Nephron (organoid): Measurements from ENCODE around the gene MRFAP1L1.
"Not testable (repeated sequence)": the region's sequence is repeated elsewhere in the genome, so short reads cannot be mapped to it uniquely, and the experiment has no call there.

Source experiments
- H3K27ac Mint-ChIP-seq, 3 experiments: 2 replicates each; pipeline ENCODE4 v1.8.0; 2020; ENCODE audit warnings: mixed read lengths in 3 of 3, mild to moderate bottlenecking in 2 of 3, moderate library complexity in 1 of 3
- H3K27me3 Mint-ChIP-seq: 2 replicates; pipeline ENCODE4 v1.8.0; 2021; ENCODE audit warnings: low read depth, mild to moderate bottlenecking, moderate library complexity, mixed read lengths
- H3K36me3 Mint-ChIP-seq: 2 replicates; pipeline ENCODE4 v1.8.0; 2020; ENCODE audit warnings: low read depth, mixed read lengths
- H3K4me1 Mint-ChIP-seq: 2 replicates; pipeline ENCODE4 v1.8.0; 2020; ENCODE audit warnings: mixed read lengths
- H3K4me3 Mint-ChIP-seq, 3 experiments: 2 replicates each; pipeline ENCODE4 v1.8.0; 2020; ENCODE audit warnings: mild to moderate bottlenecking in 3 of 3, mixed read lengths in 3 of 3, moderate library complexity in 2 of 3
- H3K9me3 Mint-ChIP-seq: 2 replicates; pipeline ENCODE4 v1.8.0; 2020; ENCODE audit warnings: mixed read lengths
- TF ChIP-seq, protein P1 (sequence below), 3 experiments: fragments of 200-600 bp; sonication (generic); IDR thresholded peaks; one replicate each; pipeline ENCODE4 v1.5.0; 2021; ENCODE audit warnings: antibody characterized with exemption in 3 of 3; ENCODE audit not compliant: unreplicated experiment in 3 of 3

MRFAP1L1 gene

DNA sequence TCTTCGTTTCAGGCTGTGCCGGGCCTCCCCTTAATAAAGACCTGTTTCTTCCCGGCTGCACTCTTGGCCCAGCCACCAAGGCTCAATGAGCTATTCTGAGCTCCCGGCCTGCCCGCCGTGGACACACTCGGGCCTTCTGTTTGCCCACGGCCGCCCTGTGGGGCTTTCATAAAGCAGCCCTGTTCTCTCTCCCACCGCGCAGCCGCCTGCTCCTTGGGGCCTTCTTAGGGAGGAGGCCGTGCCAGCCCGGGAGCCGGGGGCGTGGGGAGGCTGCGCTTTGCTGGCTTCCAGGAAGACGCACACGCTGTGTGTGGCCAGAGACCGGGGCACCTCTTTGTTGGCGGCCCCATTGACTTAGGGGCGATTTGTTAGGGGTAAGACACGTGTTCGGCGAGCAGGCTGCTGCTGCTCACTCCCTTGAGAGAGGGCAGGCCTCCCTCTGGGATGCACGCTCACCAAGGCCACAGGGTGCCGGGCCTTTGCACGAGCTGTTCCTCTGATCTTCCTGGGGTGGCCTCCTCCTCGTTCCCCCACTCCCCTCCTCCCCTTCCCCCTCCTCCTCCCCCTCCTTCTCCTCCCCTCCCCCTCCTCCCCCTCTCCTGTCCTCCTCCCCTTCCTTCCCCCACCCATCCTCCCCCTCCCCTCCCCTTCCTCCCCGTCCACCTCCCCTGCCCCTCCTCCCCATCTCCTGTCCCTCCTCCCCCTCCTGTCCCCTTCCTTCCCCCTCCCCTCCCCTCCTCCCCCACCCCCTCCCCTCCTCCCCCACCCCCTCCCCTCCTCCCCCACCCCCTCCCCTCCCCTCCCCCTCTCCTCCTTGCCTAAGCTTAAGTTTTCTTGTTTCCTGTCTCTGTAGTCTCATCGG lies 17.6 kb upstream of the MRFAP1L1 start:
- no peaks in the 10 kb centered on the region for H3K36me3 Mint-ChIP-seq
- peak overlapping the region; percentile 65 to 80 (median 71) for H3K27ac Mint-ChIP-seq
- TF ChIP-seq, protein P1, sequence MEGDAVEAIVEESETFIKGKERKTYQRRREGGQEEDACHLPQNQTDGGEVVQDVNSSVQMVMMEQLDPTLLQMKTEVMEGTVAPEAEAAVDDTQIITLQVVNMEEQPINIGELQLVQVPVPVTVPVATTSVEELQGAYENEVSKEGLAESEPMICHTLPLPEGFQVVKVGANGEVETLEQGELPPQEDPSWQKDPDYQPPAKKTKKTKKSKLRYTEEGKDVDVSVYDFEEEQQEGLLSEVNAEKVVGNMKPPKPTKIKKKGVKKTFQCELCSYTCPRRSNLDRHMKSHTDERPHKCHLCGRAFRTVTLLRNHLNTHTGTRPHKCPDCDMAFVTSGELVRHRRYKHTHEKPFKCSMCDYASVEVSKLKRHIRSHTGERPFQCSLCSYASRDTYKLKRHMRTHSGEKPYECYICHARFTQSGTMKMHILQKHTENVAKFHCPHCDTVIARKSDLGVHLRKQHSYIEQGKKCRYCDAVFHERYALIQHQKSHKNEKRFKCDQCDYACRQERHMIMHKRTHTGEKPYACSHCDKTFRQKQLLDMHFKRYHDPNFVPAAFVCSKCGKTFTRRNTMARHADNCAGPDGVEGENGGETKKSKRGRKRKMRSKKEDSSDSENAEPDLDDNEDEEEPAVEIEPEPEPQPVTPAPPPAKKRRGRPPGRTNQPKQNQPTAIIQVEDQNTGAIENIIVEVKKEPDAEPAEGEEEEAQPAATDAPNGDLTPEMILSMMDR (IDR thresholded peaks at IDR 0.05; ENCODE audit: unreplicated experiment in 3 of 3) = no peak
- peaks cover 4% of the 10 kb centered on the region for H3K27me3 Mint-ChIP-seq
- H3K9me3 Mint-ChIP-seq = no peaks in the 10 kb centered on the region
- H3K4me1 Mint-ChIP-seq = peaks cover 15% of the 10 kb centered on the region
- peak overlapping the region in 2 of 3 experiments; percentile 34 to 37 for H3K4me3 Mint-ChIP-seq

DNA sequence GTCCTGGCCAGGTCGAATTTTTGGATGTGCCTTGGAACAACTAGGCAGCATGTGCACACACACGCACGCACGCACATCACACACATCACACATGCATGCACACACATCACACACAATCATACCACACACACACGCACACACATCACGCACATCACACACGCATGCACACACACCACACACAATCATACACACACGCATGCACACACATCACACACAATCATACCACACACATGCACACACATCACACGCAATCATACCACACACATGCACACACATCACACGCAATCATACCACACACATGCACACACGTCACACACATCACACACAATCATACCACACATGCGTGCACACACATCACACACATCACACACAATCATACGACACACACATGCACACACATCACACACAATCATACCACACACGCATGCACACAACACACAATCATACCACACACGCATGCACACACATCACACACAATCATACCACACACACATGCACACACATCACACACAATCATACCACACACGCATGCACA lies 15.8 kb upstream of the MRFAP1L1 start:
- not testable (repeated sequence) for H3K36me3 Mint-ChIP-seq, H3K27ac Mint-ChIP-seq, H3K9me3 Mint-ChIP-seq, H3K27me3 Mint-ChIP-seq, H3K4me3 Mint-ChIP-seq
- H3K4me1 Mint-ChIP-seq = peaks cover 15% of the 10 kb centered on the region

DNA sequence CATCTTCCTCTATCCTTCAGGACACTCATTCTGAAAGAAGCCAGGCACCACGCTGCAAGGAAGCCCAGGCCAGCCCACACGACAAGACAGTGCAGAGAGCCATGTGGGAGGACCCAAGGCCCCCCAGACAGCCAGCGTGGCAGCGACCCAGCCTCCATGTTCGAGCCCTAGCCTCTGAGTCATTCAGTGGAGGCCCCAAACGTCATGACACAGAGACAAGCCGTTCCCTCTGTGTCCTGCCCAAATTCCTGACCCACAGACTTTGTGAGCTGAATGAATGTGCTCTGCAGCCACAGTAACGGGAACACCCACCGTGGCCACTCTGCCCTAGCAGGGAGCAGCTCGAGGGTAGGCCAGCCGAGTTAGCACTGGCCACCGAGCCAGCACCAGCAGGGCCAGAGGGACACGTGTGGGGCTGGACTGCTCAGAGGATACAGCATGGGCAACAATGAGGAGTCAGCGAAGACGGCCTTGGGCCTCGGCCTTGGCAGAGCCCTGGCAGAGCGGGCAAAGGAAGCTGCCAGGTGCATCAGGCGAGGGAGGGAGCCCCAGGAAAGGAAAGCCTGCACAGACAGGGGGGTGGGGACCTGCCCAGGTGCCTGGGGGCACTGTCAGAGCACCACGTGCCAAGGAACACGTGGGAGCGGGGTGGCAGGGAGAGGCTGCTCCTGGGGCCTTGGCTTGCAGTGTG lies 14.9 kb upstream of the MRFAP1L1 start:
- Mint-ChIP-seq H3K36me3 (no peaks in the 10 kb centered on the region), H3K9me3 (no peaks in the 10 kb centered on the region), H3K4me3 (no peak overlapping the region), H3K4me1 (peaks cover 15% of the 10 kb centered on the region), H3K27me3 (peaks cover 4% of the 10 kb centered on the region), H3K27ac (peak overlapping the region in 2 of 3 experiments; percentile 18 to 24)
- TF ChIP-seq, protein P1 (IDR thresholded peaks at IDR 0.05; ENCODE audit: unreplicated experiment in 3 of 3) = no peak

DNA sequence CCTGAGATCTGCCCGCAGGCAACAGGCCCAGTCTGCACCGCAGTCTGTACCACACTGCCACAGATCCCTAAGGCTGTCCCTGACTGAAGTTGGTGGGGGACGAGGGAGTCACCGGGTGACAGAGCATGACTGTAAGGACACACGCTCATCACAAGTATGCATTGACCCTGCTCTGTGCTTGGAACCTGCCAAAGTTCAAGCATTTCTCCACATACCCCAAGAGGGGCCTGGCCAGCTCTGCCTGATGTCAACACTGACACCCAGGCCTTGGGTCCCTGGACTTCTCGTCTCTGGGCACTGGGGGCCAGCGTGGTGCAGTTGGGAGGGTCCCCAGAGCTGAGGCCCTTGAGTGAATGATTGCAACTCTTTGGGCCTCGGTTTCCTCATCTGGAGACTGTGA lies 14.2 kb upstream of the MRFAP1L1 start:
- Mint-ChIP-seq H3K27ac (no peak overlapping the region), H3K4me3 (no peak overlapping the region), H3K27me3 (peaks cover 4% of the 10 kb centered on the region), H3K9me3 (no peaks in the 10 kb centered on the region), H3K36me3 (no peaks in the 10 kb centered on the region), H3K4me1 (peaks cover 20% of the 10 kb centered on the region)
- TF ChIP-seq, protein P1 (IDR thresholded peaks at IDR 0.05; ENCODE audit: unreplicated experiment in 3 of 3) = no peak

DNA sequence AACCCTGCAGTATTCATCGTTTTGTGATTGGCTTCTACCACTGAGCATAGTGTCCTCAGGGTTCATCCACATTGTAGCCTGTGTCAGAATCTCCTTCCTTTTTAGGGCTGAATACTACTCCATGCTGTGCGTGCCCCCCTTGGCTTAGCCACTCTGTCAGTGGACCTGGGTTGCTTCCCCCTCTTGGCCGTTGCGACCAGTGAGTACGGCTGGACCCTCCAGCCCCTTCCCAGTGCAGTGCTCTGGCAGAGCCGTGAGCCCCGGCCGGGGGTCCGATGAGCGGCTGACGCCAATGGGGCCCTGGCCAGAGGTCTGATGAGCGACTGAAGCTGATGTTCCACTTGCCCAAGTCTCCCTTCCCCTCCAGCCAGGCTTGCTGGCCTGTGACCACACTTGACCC lies 13.2 kb upstream of the MRFAP1L1 start:
- Mint-ChIP-seq H3K4me3 (no peak overlapping the region), H3K9me3 (no peaks in the 10 kb centered on the region), H3K27ac (no peak overlapping the region), H3K4me1 (peaks cover 19% of the 10 kb centered on the region), H3K27me3 (no peaks in the 10 kb centered on the region), H3K36me3 (no peaks in the 10 kb centered on the region)
- TF ChIP-seq, protein P1 (IDR thresholded peaks at IDR 0.05; ENCODE audit: unreplicated experiment in 3 of 3) = no peak

DNA sequence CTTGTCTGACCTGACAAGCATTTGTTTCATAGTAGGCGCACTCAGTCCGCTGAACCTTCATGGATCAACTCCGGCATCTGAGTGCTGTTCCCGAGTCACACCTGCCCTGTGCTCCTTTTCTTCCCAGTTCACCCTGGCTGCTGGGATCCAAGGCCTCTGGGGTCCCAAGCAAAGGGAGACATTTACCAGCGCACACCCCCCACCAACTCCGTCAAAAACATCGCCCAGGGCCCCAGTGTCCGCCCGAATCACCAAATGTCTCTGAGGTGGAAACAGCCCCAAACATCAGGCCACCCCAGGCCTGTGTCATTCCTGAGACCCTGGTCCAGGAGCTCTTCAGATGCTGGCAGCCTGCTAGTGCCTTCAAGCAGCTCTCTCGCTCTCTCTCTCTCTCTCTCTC lies 11.5 kb upstream of the MRFAP1L1 start:
- Mint-ChIP-seq H3K27me3 (no peaks in the 10 kb centered on the region), H3K4me3 (no peak overlapping the region), H3K36me3 (no peaks in the 10 kb centered on the region), H3K27ac (no peak overlapping the region), H3K4me1 (peaks cover 12% of the 10 kb centered on the region), H3K9me3 (no peaks in the 10 kb centered on the region)
- TF ChIP-seq, protein P1 (IDR thresholded peaks at IDR 0.05; ENCODE audit: unreplicated experiment in 3 of 3) = no peak
